ENCODE data around the gene SGSM2. TPM values are rescaled to one million over a fixed set of nuclear protein-coding genes. Genes with fewer than 3 reads are reported as not detected.

SGSM2 gene
- total and polyA plus RNA-seq, 8 donors, result 43.6 to 116 (median 87.8) TPM

DNA sequence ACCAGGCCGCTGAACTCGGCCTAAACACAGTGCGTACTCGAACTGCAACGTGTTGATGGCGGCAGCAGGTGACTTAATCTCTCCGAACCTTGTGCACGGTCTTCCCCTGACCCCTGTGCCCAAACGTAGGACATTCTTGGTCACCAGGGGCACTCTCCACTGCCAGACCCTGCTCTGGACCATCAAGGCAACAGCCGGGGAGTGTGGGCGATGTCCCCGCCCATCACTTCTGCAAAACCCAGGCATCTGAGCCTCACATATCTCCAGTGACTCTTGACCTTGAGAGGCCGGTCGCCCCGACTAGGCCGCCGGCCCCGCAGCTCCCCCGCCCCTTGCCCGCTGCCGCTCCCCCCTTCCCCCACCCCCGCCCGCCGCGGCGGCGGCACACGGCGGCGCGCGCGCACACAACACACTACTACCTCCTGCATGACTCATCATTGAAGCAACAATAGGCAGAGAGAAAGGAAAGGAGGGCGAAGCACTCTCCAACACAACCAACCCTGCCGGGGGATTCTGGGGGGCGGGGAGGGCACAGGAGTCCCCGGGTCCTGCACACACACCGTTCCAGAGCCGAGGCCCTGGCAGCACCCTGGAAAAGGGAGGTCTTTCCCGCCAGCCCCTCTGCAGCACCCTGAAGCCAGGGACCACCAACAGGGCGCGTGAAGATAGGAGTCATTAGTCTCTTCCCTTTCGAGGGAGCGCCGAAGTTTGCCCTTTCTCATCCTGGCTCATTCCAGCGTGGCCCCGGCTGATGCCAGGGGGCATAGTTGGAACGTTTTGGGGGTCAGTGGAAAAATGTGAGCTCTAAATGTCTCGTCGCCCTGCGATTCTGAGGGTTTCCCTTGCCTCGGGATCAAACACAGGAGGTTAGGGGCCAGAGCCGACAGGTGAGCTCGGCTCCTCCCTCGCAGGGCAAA, 61.6 kb downstream of the SGSM2 start:
- no peaks in the 10 kb centered on the region for H3K9me3 ChIP-seq
- peaks cover 44 to 74% of the 10 kb centered on the region in 2 donors for H3K4me1 ChIP-seq
- ATAC-seq, result peak; percentile 5
- H3K27ac ChIP-seq, result peak overlapping the region; percentile 99 to 100
- peak overlapping the region; percentile 70 to 92 for H3K4me3 ChIP-seq
- H3K27me3 ChIP-seq, result no peaks in the 10 kb centered on the region
- peak in 3 of 4 donors; percentile 65 to 91 (median 76) for DNase-seq
- no peaks in the 10 kb centered on the region for H3K36me3 ChIP-seq
- TF ChIP-seq, protein P1, sequence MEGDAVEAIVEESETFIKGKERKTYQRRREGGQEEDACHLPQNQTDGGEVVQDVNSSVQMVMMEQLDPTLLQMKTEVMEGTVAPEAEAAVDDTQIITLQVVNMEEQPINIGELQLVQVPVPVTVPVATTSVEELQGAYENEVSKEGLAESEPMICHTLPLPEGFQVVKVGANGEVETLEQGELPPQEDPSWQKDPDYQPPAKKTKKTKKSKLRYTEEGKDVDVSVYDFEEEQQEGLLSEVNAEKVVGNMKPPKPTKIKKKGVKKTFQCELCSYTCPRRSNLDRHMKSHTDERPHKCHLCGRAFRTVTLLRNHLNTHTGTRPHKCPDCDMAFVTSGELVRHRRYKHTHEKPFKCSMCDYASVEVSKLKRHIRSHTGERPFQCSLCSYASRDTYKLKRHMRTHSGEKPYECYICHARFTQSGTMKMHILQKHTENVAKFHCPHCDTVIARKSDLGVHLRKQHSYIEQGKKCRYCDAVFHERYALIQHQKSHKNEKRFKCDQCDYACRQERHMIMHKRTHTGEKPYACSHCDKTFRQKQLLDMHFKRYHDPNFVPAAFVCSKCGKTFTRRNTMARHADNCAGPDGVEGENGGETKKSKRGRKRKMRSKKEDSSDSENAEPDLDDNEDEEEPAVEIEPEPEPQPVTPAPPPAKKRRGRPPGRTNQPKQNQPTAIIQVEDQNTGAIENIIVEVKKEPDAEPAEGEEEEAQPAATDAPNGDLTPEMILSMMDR (IDR thresholded peaks at IDR 0.05), result no peak
- intact Hi-C loops (cut with DNase I), result no loop called here

DNA sequence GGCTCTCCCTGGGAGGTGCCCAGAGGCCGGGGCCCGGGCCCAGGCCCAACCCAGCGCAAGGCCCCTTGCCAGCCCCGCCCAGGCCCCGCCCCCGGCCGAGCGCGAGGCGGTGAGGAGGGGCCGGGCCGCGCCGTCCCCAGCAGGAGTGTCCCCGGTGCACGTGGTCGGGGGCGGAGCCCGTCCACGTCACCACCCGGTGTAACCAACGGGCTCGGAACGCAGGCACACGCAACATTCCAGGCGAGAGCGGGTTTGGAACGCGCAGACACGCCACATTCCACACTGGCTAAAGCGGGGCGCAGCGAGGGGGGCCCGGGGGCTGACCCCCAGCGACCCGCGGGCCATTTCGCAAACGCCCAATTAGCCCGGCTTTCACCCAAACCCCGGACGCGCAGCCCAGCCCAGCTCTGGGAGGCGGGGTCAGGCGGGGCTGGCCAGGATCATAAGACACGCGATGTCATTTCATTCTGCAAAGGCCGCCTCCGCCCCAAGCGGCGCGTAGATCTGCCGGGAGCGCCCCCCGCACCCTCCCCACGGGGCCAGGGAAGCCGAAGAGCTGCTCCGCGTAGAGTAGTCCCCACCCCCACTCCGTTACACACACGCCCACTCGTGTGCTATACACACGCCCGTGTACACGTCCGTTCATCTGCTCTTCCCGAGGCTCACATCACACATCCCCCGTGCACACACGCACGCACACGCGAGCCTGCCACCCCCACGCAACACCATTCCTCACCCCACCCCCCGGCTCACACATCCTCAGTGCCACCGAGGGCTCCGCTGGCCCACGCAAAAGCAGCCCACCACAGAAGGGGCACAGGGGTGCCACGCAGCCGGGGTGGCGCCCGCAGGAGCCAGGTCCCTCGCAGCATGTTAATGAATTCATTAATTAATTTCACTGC, 62.5 kb downstream of the SGSM2 start:
- intact Hi-C loops (cut with DNase I), result no loop called here

DNA sequence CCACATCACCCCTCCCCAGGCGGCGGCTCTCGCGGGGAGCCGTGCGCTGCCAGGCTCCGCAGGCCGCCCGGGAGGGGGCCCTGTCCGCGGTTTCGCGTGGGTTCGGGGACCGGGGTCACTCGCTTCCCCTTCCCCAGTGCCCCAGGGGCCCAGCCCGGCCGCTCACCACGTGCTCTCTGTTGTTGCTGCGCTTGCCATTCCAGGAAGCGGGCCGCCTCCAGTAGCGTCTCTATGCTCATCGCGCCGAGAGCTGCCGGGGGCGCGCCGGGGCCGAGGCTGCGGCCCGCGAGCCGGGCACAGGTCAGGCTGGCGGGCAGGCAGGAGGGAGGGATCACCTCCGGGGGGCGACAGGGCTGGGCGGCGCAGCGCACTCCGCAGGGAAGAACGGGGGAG, 63.2 kb downstream of the SGSM2 start:
- TF ChIP-seq, protein P1 (IDR thresholded peaks at IDR 0.05), result no peak
- no peak for ATAC-seq

More for the DNA sequence above, 62.5 kb downstream of the SGSM2 start:
- Histone ChIP-seq H3K27me3 (no peaks in the 10 kb centered on the region), H3K4me1 (peaks cover 38 to 74% of the 10 kb centered on the region in 2 donors), H3K36me3 (no peaks in the 10 kb centered on the region), H3K27ac (peak overlapping the region; percentile 99 to 100), H3K9me3 (no peaks in the 10 kb centered on the region), H3K4me3 (peak overlapping the region; percentile 70 to 92)
- ATAC-seq (peak; percentile 65), DNase-seq (peak; percentile 96 to 100 (median 97))
- TF ChIP-seq, protein P1 (IDR thresholded peaks at IDR 0.05), result no peak

DNA sequence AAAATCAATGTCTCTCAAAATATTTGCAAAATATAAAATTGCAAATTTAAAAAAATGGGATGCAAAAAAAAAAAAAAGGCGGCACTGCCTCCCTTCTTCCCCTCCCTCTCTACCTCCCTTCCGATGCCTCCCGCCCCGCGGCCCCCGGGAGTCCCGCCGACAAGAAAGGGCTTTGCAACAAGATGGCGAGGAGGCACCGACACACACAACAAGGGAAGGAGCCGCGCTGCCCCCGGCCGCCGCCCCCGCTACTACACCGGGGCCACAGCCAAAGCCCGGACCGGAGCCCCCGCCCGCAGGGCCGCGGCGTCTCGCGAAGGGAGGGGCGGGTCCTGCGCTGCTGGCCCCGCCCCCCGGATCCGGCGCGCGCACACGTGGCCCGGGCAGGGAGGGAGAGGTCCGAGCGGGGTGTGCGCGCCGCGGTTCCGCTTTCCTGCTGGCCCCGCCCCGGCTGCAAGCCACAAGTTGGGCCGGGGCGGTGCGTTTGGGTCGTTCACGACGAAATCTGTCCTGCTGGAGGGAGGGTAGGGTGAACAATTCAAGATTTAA, 63.6 kb downstream of the SGSM2 start, which contains the start of gene MNT:
Gene MNT (minus strand): TSS at position 184 of the 549 bp plus-strand sequence. CDS start 348 bp downstream, outside the sequence.
- DNase-seq (peak in 3 of 4 donors; percentile 94 to 98 (median 95)), ATAC-seq (peak; percentile 66)
- H3K4me3 ChIP-seq, result peak within 1 kb of the TSS; percentile 70 to 92
- no peaks in the 10 kb centered on the region for H3K36me3 ChIP-seq
- H3K27me3 ChIP-seq, result no peaks in the 10 kb centered on the region
- peak within 1 kb of the TSS; percentile 99 to 100 for H3K27ac ChIP-seq
- peaks cover 30 to 72% of the 10 kb centered on the region in 2 donors for H3K4me1 ChIP-seq
- intact Hi-C loops (cut with DNase I), result no loop called here
- H3K9me3 ChIP-seq, result no peaks in the 10 kb centered on the region
- TF ChIP-seq, protein P1 (IDR thresholded peaks at IDR 0.05), result no peak

More for the DNA sequence above, 63.2 kb downstream of the SGSM2 start:
- Histone ChIP-seq H3K27me3 (no peaks in the 10 kb centered on the region), H3K4me3 (peak overlapping the region; percentile 70 to 92), H3K36me3 (no peaks in the 10 kb centered on the region), H3K27ac (peak overlapping the region; percentile 99 to 100), H3K4me1 (peaks cover 34 to 72% of the 10 kb centered on the region in 2 donors), H3K9me3 (no peaks in the 10 kb centered on the region)
- DNase-seq, result peak in 3 of 4 donors; percentile 41 to 94 (median 79)
- intact Hi-C loops (cut with DNase I), result no loop called here

Measured in left lung (tissue), 10 donors.